Measurements from ENCODE around the gene ZNF683.

Gene ZNF683

GRCh38 chr1:26357121-26357602 is 15.4 kb downstream of the ZNF683 start:
- Mint-ChIP-seq H3K27ac (no peak overlapping the region), H3K4me3 (no peak overlapping the region)

GRCh38 chr1:26356106-26356505 is 16.4 kb downstream of the ZNF683 start:
- H3K9me3 Mint-ChIP-seq, result no peaks in the 10 kb centered on the region
- H3K27ac Mint-ChIP-seq, result no peak overlapping the region
- H3K4me3 Mint-ChIP-seq, result no peak overlapping the region
- no peak for ATAC-seq
- DNase-seq, result no peak
- H3K36me3 Mint-ChIP-seq (ENCODE audit: low read depth), result no peaks in the 10 kb centered on the region
- H3K27me3 Mint-ChIP-seq, result peaks cover 21% of the 10 kb centered on the region
- H3K4me1 Mint-ChIP-seq, result peaks cover 25% of the 10 kb centered on the region

More at GRCh38 chr1:26357121-26357602, 15.4 kb downstream of the ZNF683 start:
- H3K9me3 Mint-ChIP-seq, result no peaks in the 10 kb centered on the region
- ATAC-seq, result no peak
- DNase-seq, result no peak
- no peaks in the 10 kb centered on the region for H3K36me3 Mint-ChIP-seq (ENCODE audit: low read depth)
- H3K4me1 Mint-ChIP-seq, result peaks cover 32% of the 10 kb centered on the region
- peaks cover 22% of the 10 kb centered on the region for H3K27me3 Mint-ChIP-seq

- no peak for ATAC-seq
- DNase-seq, result no peak
- no peak overlapping the region for H3K4me3 Mint-ChIP-seq
- peaks cover 15% of the 10 kb centered on the region for H3K27me3 Mint-ChIP-seq
- H3K9me3 Mint-ChIP-seq, result no peaks in the 10 kb centered on the region
- H3K36me3 Mint-ChIP-seq (ENCODE audit: low read depth), result no peaks in the 10 kb centered on the region
- H3K27ac Mint-ChIP-seq, result no peak overlapping the region
- peaks cover 16% of the 10 kb centered on the region for H3K4me1 Mint-ChIP-seq
Observed at GRCh38 chr1:26354972-26355371, 17.6 kb downstream of the ZNF683 start.

- no peak within 1 kb of the TSS for H3K27ac Mint-ChIP-seq
- DNase-seq, result no peak
- no peak within 1 kb of the TSS for H3K4me3 Mint-ChIP-seq
- no peaks in the 10 kb centered on the region for H3K9me3 Mint-ChIP-seq
- ATAC-seq, result no peak
- no peaks in the 10 kb centered on the region for H3K36me3 Mint-ChIP-seq (ENCODE audit: low read depth)
- H3K4me1 Mint-ChIP-seq, result peaks cover 12% of the 10 kb centered on the region
- peaks cover 10% of the 10 kb centered on the region for H3K27me3 Mint-ChIP-seq
Observed at GRCh38 chr1:26353976-26354820, 18.4 kb downstream of the ZNF683 start, which contains the start of gene CRYBG2. Gene CRYBG2 (minus strand): TSS chr1:26354130. CDS start chr1:26346657, 7,473 bp downstream.

GRCh38 chr1:26353210-26353859 is 19.2 kb downstream of the ZNF683 start:
- ATAC-seq (no peak), DNase-seq (no peak)
- Mint-ChIP-seq H3K9me3 (no peaks in the 10 kb centered on the region), H3K27ac (no peak overlapping the region), H3K4me1 (peaks cover 3% of the 10 kb centered on the region), H3K36me3 (ENCODE audit: low read depth) (no peaks in the 10 kb centered on the region), H3K27me3 (peaks cover 6% of the 10 kb centered on the region), H3K4me3 (no peak overlapping the region)

DNA sequence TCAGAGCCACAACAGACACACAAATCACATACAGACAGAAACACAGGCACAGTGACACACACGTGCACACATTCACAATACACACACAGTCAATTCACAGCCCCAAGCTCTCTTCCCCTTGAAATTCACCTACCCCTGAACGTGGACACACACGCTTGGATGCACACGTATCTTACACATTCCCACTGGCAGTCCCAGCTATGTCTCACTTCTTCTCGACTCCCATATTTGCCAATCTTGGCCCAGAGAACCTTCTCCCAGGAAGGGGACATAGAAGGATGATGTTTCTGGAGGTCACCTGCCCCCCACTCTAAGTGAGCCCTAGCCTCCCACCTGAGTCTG is 20.2 kb downstream of the ZNF683 start:
- Mint-ChIP-seq H3K4me1 (peaks cover 2% of the 10 kb centered on the region), H3K9me3 (no peaks in the 10 kb centered on the region), H3K4me3 (no peak overlapping the region), H3K27me3 (peaks cover 4% of the 10 kb centered on the region), H3K36me3 (ENCODE audit: low read depth) (no peaks in the 10 kb centered on the region), H3K27ac (no peak overlapping the region)
- ATAC-seq (no peak), DNase-seq (no peak)

GRCh38 chr1:26351590-26352337 is 20.8 kb downstream of the ZNF683 start:
- no peaks in the 10 kb centered on the region for H3K36me3 Mint-ChIP-seq (ENCODE audit: low read depth)
- DNase-seq, result no peak
- no peaks in the 10 kb centered on the region for H3K9me3 Mint-ChIP-seq
- no peak overlapping the region for H3K4me3 Mint-ChIP-seq
- no peak for ATAC-seq
- peaks cover 2% of the 10 kb centered on the region for H3K4me1 Mint-ChIP-seq
- no peak overlapping the region for H3K27ac Mint-ChIP-seq
- peaks cover 2% of the 10 kb centered on the region for H3K27me3 Mint-ChIP-seq

- Mint-ChIP-seq H3K27me3 (peaks cover 2% of the 10 kb centered on the region), H3K4me3 (no peak overlapping the region), H3K36me3 (ENCODE audit: low read depth) (no peaks in the 10 kb centered on the region), H3K9me3 (no peaks in the 10 kb centered on the region), H3K27ac (no peak overlapping the region), H3K4me1 (peaks cover 2% of the 10 kb centered on the region)
- DNase-seq, result no peak
- no peak for ATAC-seq
Observed at GRCh38 chr1:26350701-26351589, 21.6 kb downstream of the ZNF683 start.

DNA sequence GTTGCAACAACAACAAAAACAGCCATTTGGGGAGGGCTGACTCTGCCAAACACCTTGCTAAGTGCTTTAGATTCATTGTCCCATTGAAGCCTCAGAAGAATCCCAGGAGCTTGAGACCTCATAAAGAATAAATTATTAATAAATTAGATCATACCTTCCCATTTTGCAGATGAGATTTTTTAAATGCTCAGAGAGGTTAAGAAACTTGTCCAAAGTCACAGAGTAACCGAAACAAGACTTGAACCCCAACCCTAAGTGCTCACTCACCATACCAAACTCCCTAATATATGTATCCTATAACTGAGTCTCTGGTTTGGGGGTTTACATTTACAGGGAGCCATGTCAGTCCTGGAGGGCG is 22.2 kb downstream of the ZNF683 start:
- ATAC-seq, result no peak
- H3K27me3 Mint-ChIP-seq, result no peaks in the 10 kb centered on the region

GRCh38 chr1:26349877-26350244 is 22.7 kb downstream of the ZNF683 start:
- Mint-ChIP-seq H3K4me3 (no peak overlapping the region), H3K4me1 (no peaks in the 10 kb centered on the region), H3K27me3 (no peaks in the 10 kb centered on the region), H3K27ac (no peak overlapping the region), H3K36me3 (ENCODE audit: low read depth) (no peaks in the 10 kb centered on the region), H3K9me3 (no peaks in the 10 kb centered on the region)
- DNase-seq (no peak), ATAC-seq (no peak)

More for the DNA sequence above, 22.2 kb downstream of the ZNF683 start:
- Mint-ChIP-seq H3K9me3 (no peaks in the 10 kb centered on the region), H3K27ac (no peak overlapping the region), H3K4me3 (no peak overlapping the region), H3K36me3 (ENCODE audit: low read depth) (no peaks in the 10 kb centered on the region), H3K4me1 (no peaks in the 10 kb centered on the region)
- DNase-seq, result no peak

GRCh38 chr1:26349188-26349876 is 23.2 kb downstream of the ZNF683 start:
- Mint-ChIP-seq H3K9me3 (no peaks in the 10 kb centered on the region), H3K4me3 (no peak overlapping the region), H3K36me3 (ENCODE audit: low read depth) (no peaks in the 10 kb centered on the region), H3K4me1 (no peaks in the 10 kb centered on the region), H3K27ac (no peak overlapping the region), H3K27me3 (no peaks in the 10 kb centered on the region)
- DNase-seq, result no peak
- no peak for ATAC-seq

DNA sequence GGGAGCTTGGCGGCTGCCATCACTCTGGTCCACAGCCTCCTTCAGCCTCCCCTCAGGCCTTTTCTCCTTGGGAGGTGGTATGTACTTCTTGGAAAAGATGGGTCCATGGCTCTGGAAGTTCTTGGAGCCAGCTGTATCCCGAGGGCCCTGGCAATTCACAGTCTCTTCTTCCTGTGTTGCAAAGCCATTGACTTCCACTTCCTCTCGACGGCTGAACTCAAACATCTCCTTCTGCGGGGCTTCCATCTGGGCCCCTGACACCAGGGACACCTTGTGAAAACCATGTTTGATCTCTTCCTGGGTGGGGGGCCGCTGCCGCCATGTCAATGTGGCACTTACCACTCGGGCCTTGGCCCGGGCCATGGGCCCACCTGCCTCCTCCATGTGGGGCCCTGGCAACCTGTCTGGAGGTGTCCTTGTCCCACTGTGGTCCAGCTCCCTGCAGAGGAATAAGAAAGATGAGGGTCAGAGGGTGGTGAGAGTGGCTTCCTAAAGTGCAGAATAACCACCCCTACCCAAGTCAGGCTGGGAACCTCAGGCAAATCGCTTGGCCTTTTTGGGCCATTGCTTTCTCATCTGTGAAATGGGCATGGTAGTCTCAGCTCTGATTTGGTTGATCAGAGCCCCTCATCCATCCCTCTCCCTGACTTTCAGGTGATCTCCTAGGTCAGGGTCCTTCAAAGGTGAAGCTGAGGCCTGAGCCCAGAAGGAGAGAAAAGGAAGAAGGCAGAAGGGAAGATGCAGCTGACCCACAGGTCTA is 26.1 kb downstream of the ZNF683 start:
- Mint-ChIP-seq H3K9me3 (no peaks in the 10 kb centered on the region), H3K27ac (no peak overlapping the region), H3K36me3 (ENCODE audit: low read depth) (no peaks in the 10 kb centered on the region), H3K4me3 (no peak overlapping the region), H3K27me3 (peaks cover 1% of the 10 kb centered on the region), H3K4me1 (no peaks in the 10 kb centered on the region)
- ATAC-seq (no peak), DNase-seq (no peak)

DNA sequence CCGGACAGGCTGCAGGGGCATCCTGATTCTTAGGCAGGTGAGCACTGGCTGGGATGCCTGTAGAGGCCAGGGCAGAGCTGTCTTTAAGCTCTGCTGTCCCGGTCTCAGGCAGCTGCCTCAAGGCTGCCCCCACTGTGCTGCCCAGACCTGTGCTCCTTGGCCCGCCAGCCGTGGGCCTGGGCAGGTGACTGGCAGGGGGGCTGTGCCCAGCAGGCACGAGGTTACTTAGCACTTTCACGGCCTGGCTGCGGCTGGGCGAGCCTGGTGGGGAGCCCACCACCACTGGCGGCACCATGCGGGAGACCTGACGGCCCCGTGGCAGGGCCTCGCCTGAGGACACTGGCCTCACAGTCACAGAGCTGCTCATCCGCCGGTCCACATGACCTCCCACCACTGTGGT is 26.8 kb downstream of the ZNF683 start:
- no peaks in the 10 kb centered on the region for H3K36me3 Mint-ChIP-seq (ENCODE audit: low read depth)
- ATAC-seq, result no peak

More for the DNA sequence above, 26.8 kb downstream of the ZNF683 start:
- no peak overlapping the region for H3K27ac Mint-ChIP-seq
- DNase-seq, result no peak
- peaks cover 1% of the 10 kb centered on the region for H3K27me3 Mint-ChIP-seq
- no peaks in the 10 kb centered on the region for H3K4me1 Mint-ChIP-seq
- H3K9me3 Mint-ChIP-seq, result no peaks in the 10 kb centered on the region
- H3K4me3 Mint-ChIP-seq, result no peak overlapping the region
